Raji (cell line): ENCODE results near the gene SARDH.

Experiments used
- POLR2A ChIP-seq: IDR thresholded peaks from 2 replicates; pipeline ENCODE4 v1.6.1; 2011; ENCODE audit warnings: low read depth, low read length, control low read depth; ENCODE audit not compliant: insufficient read depth

Gene SARDH

GRCh38 chr9:133684936-133685361 lies 53.2 kb downstream of the SARDH start:
- TF ChIP-seq POLR2A = no peak

GRCh38 chr9:133684121-133684935 lies 53.8 kb downstream of the SARDH start:
- TF ChIP-seq POLR2A = no peak

GRCh38 chr9:133683586-133684120 lies 54.5 kb downstream of the SARDH start:
- no peak for TF ChIP-seq POLR2A

DNA sequence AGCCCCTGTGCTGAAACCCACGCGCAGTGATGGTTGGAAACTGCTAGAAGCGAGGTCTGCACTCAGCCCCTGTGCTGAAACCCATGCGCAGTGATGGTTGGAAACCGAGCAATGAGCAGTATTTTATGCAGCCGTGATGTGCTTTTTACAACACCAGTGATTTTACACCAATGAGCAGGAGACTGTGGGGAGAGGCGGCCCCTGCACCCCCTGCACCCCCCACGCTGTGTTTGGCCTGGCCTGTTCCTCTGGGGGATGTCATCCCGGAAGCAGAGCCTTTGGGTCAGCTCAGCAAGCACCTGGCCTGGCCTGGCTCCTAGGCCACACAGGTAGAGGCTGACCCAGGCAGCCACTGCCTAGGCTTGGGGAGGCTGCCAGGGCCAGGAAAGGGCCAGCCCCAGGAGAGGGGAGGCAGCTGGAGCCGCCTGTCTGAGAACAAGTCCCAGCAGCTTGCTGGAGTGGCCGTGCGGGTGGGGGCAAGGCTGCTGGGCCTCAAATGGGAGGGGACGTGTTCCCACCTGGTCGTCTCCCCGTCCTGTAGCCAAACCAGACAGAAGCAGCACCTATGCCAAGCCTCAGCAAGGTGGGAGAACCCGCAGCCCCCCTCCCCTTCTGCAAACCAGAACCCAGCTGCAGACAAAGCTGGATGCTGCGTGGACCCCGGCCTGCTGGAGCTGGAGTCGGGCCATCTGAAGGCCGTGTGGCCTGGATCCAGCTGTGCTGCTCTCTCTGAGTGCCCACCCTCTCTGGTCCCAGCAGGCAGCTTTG lies 55.1 kb downstream of the SARDH start:
- TF ChIP-seq POLR2A = no peak

DNA sequence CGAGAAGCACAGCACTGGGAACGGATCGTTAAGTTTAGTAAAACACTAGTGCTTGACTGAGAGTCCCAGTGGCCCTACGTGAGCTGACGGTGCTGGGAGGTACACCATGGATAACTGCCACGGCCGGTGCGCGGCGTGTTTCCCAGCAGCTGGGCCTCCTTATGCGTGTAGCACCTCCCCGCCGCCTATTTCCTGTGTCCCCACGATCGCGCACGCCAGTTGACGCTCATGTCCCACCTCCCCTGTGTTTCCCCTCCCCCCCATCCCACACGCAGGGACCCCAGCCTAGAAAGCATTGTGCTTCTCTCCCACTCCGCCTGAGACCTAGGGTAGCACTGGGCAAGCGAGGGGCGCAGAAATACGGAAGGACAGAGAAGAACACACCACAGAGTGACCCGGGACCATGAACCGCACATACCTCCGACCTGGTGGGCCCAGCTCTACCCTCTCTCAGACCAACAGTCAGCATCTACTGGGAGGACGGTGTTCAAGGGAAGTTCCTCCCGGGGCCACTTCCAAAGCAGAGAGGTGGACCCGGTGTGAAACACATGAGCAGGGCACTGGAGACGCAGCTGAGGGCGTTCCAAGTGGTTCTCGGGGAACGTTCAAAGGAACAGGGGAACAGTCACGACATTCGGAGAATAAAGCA lies 56.4 kb downstream of the SARDH start:
- no peak for TF ChIP-seq POLR2A

- TF ChIP-seq POLR2A = no peak
Measured at GRCh38 chr9:133680976-133681657, 57.0 kb downstream of the SARDH start.

- no peak for TF ChIP-seq POLR2A
Measured at GRCh38 chr9:133680250-133680975, 57.7 kb downstream of the SARDH start.

DNA sequence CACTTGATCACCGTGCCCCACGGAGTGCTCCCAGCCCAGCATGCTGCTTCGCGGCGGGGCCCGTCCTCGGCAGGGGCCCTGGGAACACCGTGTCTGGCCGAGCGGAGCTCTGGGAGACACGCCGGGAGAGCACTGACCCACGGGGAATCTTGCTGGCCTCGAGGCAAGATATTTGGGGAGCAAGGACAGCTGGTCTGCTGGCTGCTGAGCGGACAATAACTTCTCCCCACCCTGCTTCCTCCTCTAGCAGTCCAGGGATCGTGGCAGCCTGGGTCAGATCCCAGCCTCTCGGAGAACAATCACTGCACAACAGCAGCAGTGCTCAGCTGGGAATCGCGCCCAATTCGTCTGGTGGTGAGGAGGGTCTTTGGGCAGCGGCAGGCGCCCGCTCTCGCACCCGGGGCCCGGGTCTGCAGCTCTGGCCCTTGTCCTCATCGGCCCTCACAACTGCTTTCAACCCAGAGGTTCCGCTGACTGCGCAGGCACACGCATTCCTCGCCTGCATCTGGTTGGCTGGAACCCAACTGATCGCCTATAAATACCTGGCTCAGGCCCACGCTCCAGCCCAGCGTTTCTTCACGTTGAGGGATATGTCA lies 58.6 kb downstream of the SARDH start:
- no peak for TF ChIP-seq POLR2A

- no peak for TF ChIP-seq POLR2A
Measured at GRCh38 chr9:133679056-133679455, 59.1 kb downstream of the SARDH start.

- TF ChIP-seq POLR2A = no peak
Measured at GRCh38 chr9:133677126-133678010, 60.8 kb downstream of the SARDH start.

DNA sequence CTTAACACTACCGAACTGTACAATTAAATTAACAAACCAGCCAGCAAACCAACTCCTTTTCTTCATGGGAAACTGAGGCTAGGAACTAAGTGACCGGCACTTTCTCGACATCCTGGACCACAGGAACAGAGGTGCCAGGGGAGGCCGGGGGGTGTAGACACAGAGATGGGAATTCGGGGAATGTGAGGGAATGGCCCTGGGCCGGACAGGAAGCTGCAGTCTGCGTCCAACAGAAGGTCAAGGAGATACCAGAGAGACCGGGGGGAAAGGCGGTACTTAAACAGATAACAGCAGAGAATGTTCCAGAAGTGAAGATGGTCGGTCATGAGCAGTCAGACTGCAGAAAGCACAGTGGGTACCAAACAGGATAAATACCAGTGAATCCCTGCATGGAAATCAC lies 61.7 kb downstream of the SARDH start:
- no peak for TF ChIP-seq POLR2A

- no peak for TF ChIP-seq POLR2A
Measured at GRCh38 chr9:133674091-133674490, 64.1 kb downstream of the SARDH start.

DNA sequence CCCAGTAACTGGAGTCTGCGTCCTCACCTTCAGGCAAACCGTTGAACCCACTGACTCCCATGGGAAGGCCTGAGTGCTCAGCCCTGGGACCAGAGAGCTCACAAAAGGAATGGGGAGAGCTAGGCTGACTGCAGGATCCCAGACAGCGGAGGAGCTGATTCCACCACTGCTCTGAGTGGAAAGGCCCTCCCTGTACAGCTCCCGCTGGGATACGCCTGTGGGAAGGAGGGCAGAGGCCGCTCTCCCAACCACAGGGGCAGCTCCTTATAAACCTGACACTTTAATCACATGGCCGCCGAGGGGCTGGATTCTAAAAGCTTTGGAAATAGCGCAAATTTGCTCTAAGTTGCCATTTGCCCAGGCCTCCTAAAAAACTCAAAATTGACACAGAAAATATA lies 64.9 kb downstream of the SARDH start:
- TF ChIP-seq POLR2A = no peak
